Endodermal cell (in vitro differentiated cells): ENCODE data around the gene FLYWCH1. TPM values are rescaled to one million over a fixed set of nuclear protein-coding genes. Genes with fewer than 3 reads are reported as not detected.

Experiments
- DNase-seq: peaks from one replicate; pipeline ENCODE4 v3.0.0-alpha.2; 2017
- H3K27ac ChIP-seq: 2 replicates; pipeline ENCODE4 v1.5.1; 2013; ENCODE audit warnings: mild to moderate bottlenecking, low read depth, low read length, moderate library complexity
- H3K27me3 ChIP-seq: 2 replicates; pipeline ENCODE4 v1.6.1; 2013; ENCODE audit warnings: mild to moderate bottlenecking, low read length, moderate library complexity; ENCODE audit not compliant: insufficient read depth, control insufficient read depth, poor library complexity, severe bottlenecking
- H3K36me3 ChIP-seq: 2 replicates; pipeline ENCODE4 v1.7.0; 2013; ENCODE audit warnings: mild to moderate bottlenecking, low read length, moderate library complexity; ENCODE audit not compliant: control insufficient read depth, insufficient read depth
- H3K4me1 ChIP-seq: one replicate; pipeline ENCODE4 v1.7.0; 2013; ENCODE audit warnings: low read length; ENCODE audit not compliant: control insufficient read depth, insufficient read depth
- H3K4me3 ChIP-seq: 2 replicates; pipeline ENCODE4 v1.5.1; 2013; ENCODE audit warnings: mild to moderate bottlenecking, low read length, moderate library complexity
- H3K9ac ChIP-seq: 2 replicates; pipeline ENCODE4 v1.6.1; 2013; ENCODE audit warnings: mild to moderate bottlenecking, low read length, moderate library complexity; ENCODE audit not compliant: poor library complexity, severe bottlenecking; ENCODE audit errors: extremely low read depth
- H3K9me3 ChIP-seq: 2 replicates; pipeline ENCODE4 v1.6.1; 2013; ENCODE audit warnings: mild to moderate bottlenecking, low read length, moderate library complexity; ENCODE audit not compliant: control insufficient read depth
- H3K27ac Mint-ChIP-seq: 2 replicates; pipeline ENCODE4 v1.8.0; 2020; ENCODE audit warnings: mixed read lengths
- H3K27me3 Mint-ChIP-seq: 2 replicates; pipeline ENCODE4 v1.8.0; 2021; ENCODE audit warnings: mild to moderate bottlenecking, mixed read lengths; ENCODE audit not compliant: insufficient read depth
- H3K36me3 Mint-ChIP-seq: 2 replicates; pipeline ENCODE4 v1.8.0; 2020; ENCODE audit warnings: low read depth, mixed read lengths
- H3K4me1 Mint-ChIP-seq: 2 replicates; pipeline ENCODE4 v1.8.0; 2020; ENCODE audit warnings: mixed read lengths
- H3K4me3 Mint-ChIP-seq: 2 replicates; pipeline ENCODE4 v1.8.0; 2020; ENCODE audit warnings: mild to moderate bottlenecking, moderate library complexity, mixed read lengths
- H3K9me3 Mint-ChIP-seq: 2 replicates; pipeline ENCODE4 v1.8.0; 2020; ENCODE audit warnings: mild to moderate bottlenecking, mixed read lengths
- WGBS, 2 experiments: methylation state at CpG; one replicate each; pipeline versions ENCODE4 v1.1.5 to v1.1.7; 2013; ENCODE audit warnings: missing lambda C conversion rate in 2 of 2, mixed read lengths in 1 of 2; ENCODE audit not compliant: insufficient coverage in 1 of 2, insufficient read length in 1 of 2; 5-methylcytosine and 5-hydroxymethylcytosine counted together
- total RNA-seq, 2 donors: library from RNA; stranded (reverse); fragmentation: NEBNext Ultra II Directional in 1 of 2; extraction: Animal tissue kit (Norgen Biotek cat#: 25700) in 1 of 2; gene quantifications; 2 replicates in 1 of 2; 3 replicates in 1 of 2; pipeline ENCODE4 v1.2.1, GENCODE V29; 2021
- TF ChIP-seq, protein P1 (sequence below): fragments of 200-600 bp; sonication (generic); conservative IDR thresholded peaks from 2 replicates; pipeline ENCODE4 v1.5.0; 2021; ENCODE audit warnings: antibody characterized with exemption, mild to moderate bottlenecking

The FLYWCH1 gene
- total RNA-seq, 2 donors from 2014 or later: 20.5 to 33.6 TPM

GRCh38 chr16:2987286-2987685 lies 75.6 kb downstream of the FLYWCH1 start:
- Mint-ChIP-seq H3K4me1 (peaks cover 14% of the 10 kb centered on the region), H3K9me3 (no peaks in the 10 kb centered on the region), H3K27me3 (no peaks in the 10 kb centered on the region), H3K27ac (no peak overlapping the region), H3K4me3 (no peak overlapping the region), H3K36me3 (no peaks in the 10 kb centered on the region)
- Histone ChIP-seq H3K9me3 (no peaks in the 10 kb centered on the region), H3K36me3 (no peaks in the 10 kb centered on the region), H3K27me3 (no peaks in the 10 kb centered on the region), H3K9ac (no peak overlapping the region), H3K4me3 (no peak overlapping the region), H3K4me1 (no peaks in the 10 kb centered on the region), H3K27ac (no peak overlapping the region)
- TF ChIP-seq, protein P1, sequence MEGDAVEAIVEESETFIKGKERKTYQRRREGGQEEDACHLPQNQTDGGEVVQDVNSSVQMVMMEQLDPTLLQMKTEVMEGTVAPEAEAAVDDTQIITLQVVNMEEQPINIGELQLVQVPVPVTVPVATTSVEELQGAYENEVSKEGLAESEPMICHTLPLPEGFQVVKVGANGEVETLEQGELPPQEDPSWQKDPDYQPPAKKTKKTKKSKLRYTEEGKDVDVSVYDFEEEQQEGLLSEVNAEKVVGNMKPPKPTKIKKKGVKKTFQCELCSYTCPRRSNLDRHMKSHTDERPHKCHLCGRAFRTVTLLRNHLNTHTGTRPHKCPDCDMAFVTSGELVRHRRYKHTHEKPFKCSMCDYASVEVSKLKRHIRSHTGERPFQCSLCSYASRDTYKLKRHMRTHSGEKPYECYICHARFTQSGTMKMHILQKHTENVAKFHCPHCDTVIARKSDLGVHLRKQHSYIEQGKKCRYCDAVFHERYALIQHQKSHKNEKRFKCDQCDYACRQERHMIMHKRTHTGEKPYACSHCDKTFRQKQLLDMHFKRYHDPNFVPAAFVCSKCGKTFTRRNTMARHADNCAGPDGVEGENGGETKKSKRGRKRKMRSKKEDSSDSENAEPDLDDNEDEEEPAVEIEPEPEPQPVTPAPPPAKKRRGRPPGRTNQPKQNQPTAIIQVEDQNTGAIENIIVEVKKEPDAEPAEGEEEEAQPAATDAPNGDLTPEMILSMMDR: no peak
- WGBS, 2 experiments: 79 to 87% methylated on average over 3 to 9 of the region's 9 CpGs
- DNase-seq: no peak

GRCh38 chr16:2987833-2988232 lies 76.1 kb downstream of the FLYWCH1 start:
- Histone ChIP-seq H3K36me3 (no peaks in the 10 kb centered on the region), H3K9ac (no peak overlapping the region), H3K4me1 (no peaks in the 10 kb centered on the region), H3K9me3 (no peaks in the 10 kb centered on the region), H3K4me3 (no peak overlapping the region), H3K27ac (no peak overlapping the region), H3K27me3 (no peaks in the 10 kb centered on the region)
- Mint-ChIP-seq H3K27me3 (no peaks in the 10 kb centered on the region), H3K4me1 (peaks cover 11% of the 10 kb centered on the region), H3K4me3 (no peak overlapping the region), H3K27ac (no peak overlapping the region), H3K36me3 (no peaks in the 10 kb centered on the region), H3K9me3 (no peaks in the 10 kb centered on the region)
- no peak for DNase-seq
- WGBS, 2 experiments: 70 to 82% methylated on average over 2 to 8 of the region's 8 CpGs
- TF ChIP-seq, protein P1: no peak

DNA sequence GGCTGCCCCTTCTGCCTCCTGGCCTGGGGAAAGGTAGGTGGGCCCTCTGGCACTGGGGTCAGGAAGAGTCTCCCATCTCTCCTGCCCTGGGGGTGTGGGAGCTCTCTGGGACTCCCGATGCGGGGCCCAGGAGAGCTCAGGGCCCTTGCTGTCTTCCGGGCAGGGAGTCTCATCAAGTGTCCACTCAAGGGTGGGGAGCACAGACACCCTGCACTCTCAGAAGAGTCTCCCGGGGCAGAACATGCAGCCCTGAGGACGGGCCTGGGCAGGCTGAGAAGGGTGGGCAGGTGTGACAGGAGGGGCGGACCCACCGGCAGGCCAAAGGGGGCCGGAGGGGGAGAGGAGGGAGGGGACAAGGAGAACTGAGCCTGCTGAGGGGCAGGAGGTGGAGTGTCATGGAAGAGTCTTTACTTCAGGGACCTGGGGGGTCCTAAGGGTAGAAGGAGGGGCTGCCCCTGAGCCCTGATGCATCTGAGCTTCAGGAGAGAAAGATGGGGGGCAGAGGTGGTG lies 76.9 kb downstream of the FLYWCH1 start:
- H3K4me1 ChIP-seq: no peaks in the 10 kb centered on the region
- no peaks in the 10 kb centered on the region for H3K9me3 ChIP-seq
- no peaks in the 10 kb centered on the region for H3K36me3 Mint-ChIP-seq
- no peak overlapping the region for H3K4me3 ChIP-seq
- peak; percentile 66 for DNase-seq
- WGBS, 2 experiments: 82% methylated on average over 3 to 8 of the region's 8 CpGs
- peaks cover 7% of the 10 kb centered on the region for H3K4me1 Mint-ChIP-seq
- H3K9me3 Mint-ChIP-seq: no peaks in the 10 kb centered on the region
- H3K27me3 Mint-ChIP-seq: no peaks in the 10 kb centered on the region
- no peaks in the 10 kb centered on the region for H3K27me3 ChIP-seq
- TF ChIP-seq, protein P1: no peak
- H3K9ac ChIP-seq: no peak overlapping the region
- no peaks in the 10 kb centered on the region for H3K36me3 ChIP-seq
- no peak overlapping the region for H3K4me3 Mint-ChIP-seq
- no peak overlapping the region for H3K27ac ChIP-seq
- H3K27ac Mint-ChIP-seq: no peak overlapping the region
